HepG2 (cell line): ENCODE data around the gene PROS1. TPM values are rescaled to one million over a fixed set of nuclear protein-coding genes. Genes with fewer than 3 reads are reported as not detected.

Experiments
- CEBPG ChIP-seq: IDR thresholded peaks from 2 replicates; pipeline ENCODE4 v1.6.1; 2016
- GFI1 ChIP-seq: sonication (generic); formaldehyde crosslinking; IDR thresholded peaks from 2 replicates; pipeline ENCODE4 v1.5.0; 2020; ENCODE audit warnings: missing genetic modification reagents, mild to moderate bottlenecking, borderline replicate concordance
- HMGA1 ChIP-seq: sonication (generic); formaldehyde crosslinking; conservative IDR thresholded peaks from 2 replicates; pipeline ENCODE4 v1.4.0; 2020; ENCODE audit warnings: missing genetic modification reagents
- JUNB ChIP-seq: sonication (generic); formaldehyde crosslinking; IDR thresholded peaks from 2 replicates; pipeline ENCODE4 v1.8.0; 2022; ENCODE audit warnings: missing genetic modification reagents, mild to moderate bottlenecking, borderline replicate concordance
- NFIC ChIP-seq: IDR thresholded peaks from 2 replicates; pipeline ENCODE4 v1.6.1; 2012; ENCODE audit warnings: mild to moderate bottlenecking, low read length, inconsistent platforms
- POGZ ChIP-seq: sonication (generic); formaldehyde crosslinking; IDR thresholded peaks from 2 replicates; pipeline ENCODE4 v1.4.0; 2020; ENCODE audit warnings: mild to moderate bottlenecking, missing genetic modification reagents
- SALL1 ChIP-seq: sonication (generic); formaldehyde crosslinking; IDR thresholded peaks from 2 replicates; pipeline ENCODE4 v1.8.0; 2022; ENCODE audit warnings: mild to moderate bottlenecking, missing genetic modification reagents
- TP53 ChIP-seq: sonication (generic); formaldehyde crosslinking; conservative IDR thresholded peaks from 2 replicates; pipeline ENCODE4 v1.4.0; 2020; ENCODE audit warnings: missing genetic modification reagents
- XRCC5 ChIP-seq: fragments of 200-400 bp; formaldehyde crosslinking; optimal IDR thresholded peaks from 2 replicates; pipeline ENCODE3; 2017; ENCODE audit warnings: mild to moderate bottlenecking, low read length
- ZBTB20 ChIP-seq: sonication (generic); formaldehyde crosslinking; IDR thresholded peaks from 2 replicates; pipeline ENCODE4 v1.8.1; 2023; ENCODE audit warnings: missing genetic modification reagents, low read depth, mild to moderate bottlenecking, borderline replicate concordance
- ZBTB21 ChIP-seq: sonication (generic); formaldehyde crosslinking; IDR thresholded peaks from 2 replicates; pipeline ENCODE4 v1.4.0; 2020; ENCODE audit warnings: missing genetic modification reagents
- ZBTB3 ChIP-seq: sonication (generic); formaldehyde crosslinking; IDR thresholded peaks from 2 replicates; pipeline ENCODE4 v1.4.0; 2020; ENCODE audit warnings: low read depth, mild to moderate bottlenecking, moderate library complexity, missing genetic modification reagents, borderline replicate concordance
- ZMYM2 ChIP-seq: sonication (generic); formaldehyde crosslinking; IDR thresholded peaks from 2 replicates; pipeline ENCODE4 v1.8.0; 2022; ENCODE audit warnings: mild to moderate bottlenecking, missing genetic modification reagents
- ZNF136 ChIP-seq: sonication (generic); formaldehyde crosslinking; IDR thresholded peaks from 2 replicates; pipeline ENCODE4 v1.8.1; 2022; ENCODE audit warnings: low read depth, mild to moderate bottlenecking, moderate library complexity, missing genetic modification reagents
- ZNF143 ChIP-seq: sonication (generic); formaldehyde crosslinking; IDR thresholded peaks from 2 replicates; pipeline ENCODE4 v1.4.0; 2020; ENCODE audit warnings: missing genetic modification reagents
- ZNF562 ChIP-seq: sonication (generic); formaldehyde crosslinking; IDR thresholded peaks from 2 replicates; pipeline ENCODE4 v1.8.0; 2022; ENCODE audit warnings: missing genetic modification reagents, borderline replicate concordance
- ZNF577 ChIP-seq: sonication (generic); formaldehyde crosslinking; IDR thresholded peaks from 2 replicates; pipeline ENCODE4 v1.4.0; 2020; ENCODE audit warnings: mild to moderate bottlenecking, low read depth, missing genetic modification reagents, borderline replicate concordance
- ZNF761 ChIP-seq: sonication (generic); formaldehyde crosslinking; conservative IDR thresholded peaks from 2 replicates; pipeline ENCODE4 v1.4.0; 2020; ENCODE audit warnings: mild to moderate bottlenecking, missing genetic modification reagents
- polyA plus RNA-seq, 8 experiments: library from polyadenylated mRNA; depleted of rRNA in 3 of 8; stranded (reverse) in 7 of 8; unstranded in 1 of 8; fragments of >200 nt; fragmentation: Illumina TruSeq in 4 of 8; extraction: Trizol in 4 of 8; gene quantifications; 2 replicates each; pipeline versions ENCODE4 v1.2.1 to v1.2.3, GENCODE V29; 2011 to 2016; ENCODE audit warnings: low read depth in 4 of 8, missing spikeins in 1 of 8, mixed read lengths in 1 of 8; ENCODE audit not compliant: insufficient read depth in 1 of 8
- total RNA-seq, 5 experiments: library from RNA; depleted of rRNA; stranded (reverse); fragments of >200 nt; fragmentation: Illumina TruSeq; extraction: Trizol; gene quantifications; 2 replicates each; pipeline ENCODE4 v1.2.3, GENCODE V29; 2016; ENCODE audit warnings: low read depth in 1 of 5
- TF ChIP-seq, protein P1 (sequence below): sonication (generic); formaldehyde crosslinking; IDR thresholded peaks from 2 replicates; pipeline ENCODE4 v1.4.0; 2020; ENCODE audit warnings: missing genetic modification reagents
- TF ChIP-seq, protein P2 (sequence below): sonication (generic); formaldehyde crosslinking; IDR thresholded peaks from 2 replicates; pipeline ENCODE4 v1.4.0; 2020; ENCODE audit warnings: missing genetic modification reagents
- TF ChIP-seq, protein P3 (sequence below): sonication (generic); formaldehyde crosslinking; IDR thresholded peaks from 2 replicates; pipeline ENCODE4 v1.4.0; 2020; ENCODE audit warnings: missing genetic modification reagents, borderline replicate concordance
- TF ChIP-seq, protein P4 (sequence below): sonication (generic); formaldehyde crosslinking; conservative IDR thresholded peaks from 2 replicates; pipeline ENCODE4 v1.4.0; 2020; ENCODE audit warnings: missing genetic modification reagents

The PROS1 gene
- total and polyA plus RNA-seq, 2 of the 13 experiments (the other 11 are each of a cell fraction or from before 2014, with no cell fraction given), result 63.8 to 76.8 TPM

DNA sequence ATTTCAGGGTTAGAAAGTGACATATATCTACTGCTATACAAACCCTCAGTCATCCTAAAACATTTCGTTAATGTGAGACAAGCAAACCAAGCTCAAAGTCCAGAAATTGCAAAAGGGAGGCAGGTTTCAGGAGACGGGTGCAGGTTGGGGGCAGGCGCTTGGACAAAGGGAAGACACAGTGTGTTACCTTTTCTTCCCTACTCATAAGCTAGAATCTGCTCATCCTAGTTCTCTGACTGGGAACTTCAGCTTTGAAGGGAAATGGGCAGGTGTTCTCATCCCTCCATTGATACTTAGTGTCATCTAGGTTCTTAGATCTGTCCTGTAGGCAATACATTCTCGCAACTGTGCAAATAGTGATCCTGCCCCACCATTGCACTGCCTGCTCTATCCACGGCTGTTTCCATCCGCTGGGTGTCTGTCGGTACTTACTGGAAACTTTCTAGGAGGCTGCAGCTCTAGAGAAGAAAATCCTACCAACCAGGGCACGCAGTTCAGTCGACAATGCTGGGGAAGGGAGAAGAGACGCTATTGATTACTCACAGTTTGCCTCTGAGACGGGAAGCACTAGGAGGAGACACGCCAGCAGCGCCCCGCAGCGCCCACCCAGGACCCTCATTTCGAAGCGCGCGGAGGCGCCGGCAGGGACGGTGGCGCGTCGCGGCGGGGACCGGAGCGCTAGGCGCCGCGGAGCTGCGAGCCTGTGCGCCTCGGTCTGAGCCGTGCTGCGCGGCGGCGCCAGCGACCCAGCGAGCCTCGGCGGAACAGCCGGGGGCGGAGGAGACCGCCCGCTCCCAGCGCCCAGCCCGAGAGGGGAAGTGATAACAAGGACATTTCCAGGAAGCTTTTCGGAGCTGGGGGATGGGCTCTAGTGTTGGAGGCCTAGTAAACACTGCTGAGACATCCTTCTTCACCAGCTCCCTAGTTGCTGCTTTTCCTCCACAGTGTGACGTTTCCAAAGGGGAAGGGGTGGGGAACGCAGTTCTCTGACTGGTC, at the start of gene PROS1 (continued):
- TF ChIP-seq, protein P1, sequence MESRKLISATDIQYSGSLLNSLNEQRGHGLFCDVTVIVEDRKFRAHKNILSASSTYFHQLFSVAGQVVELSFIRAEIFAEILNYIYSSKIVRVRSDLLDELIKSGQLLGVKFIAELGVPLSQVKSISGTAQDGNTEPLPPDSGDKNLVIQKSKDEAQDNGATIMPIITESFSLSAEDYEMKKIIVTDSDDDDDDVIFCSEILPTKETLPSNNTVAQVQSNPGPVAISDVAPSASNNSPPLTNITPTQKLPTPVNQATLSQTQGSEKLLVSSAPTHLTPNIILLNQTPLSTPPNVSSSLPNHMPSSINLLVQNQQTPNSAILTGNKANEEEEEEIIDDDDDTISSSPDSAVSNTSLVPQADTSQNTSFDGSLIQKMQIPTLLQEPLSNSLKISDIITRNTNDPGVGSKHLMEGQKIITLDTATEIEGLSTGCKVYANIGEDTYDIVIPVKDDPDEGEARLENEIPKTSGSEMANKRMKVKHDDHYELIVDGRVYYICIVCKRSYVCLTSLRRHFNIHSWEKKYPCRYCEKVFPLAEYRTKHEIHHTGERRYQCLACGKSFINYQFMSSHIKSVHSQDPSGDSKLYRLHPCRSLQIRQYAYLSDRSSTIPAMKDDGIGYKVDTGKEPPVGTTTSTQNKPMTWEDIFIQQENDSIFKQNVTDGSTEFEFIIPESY (CRISPR knock-in tag), result no peak
- TF ChIP-seq, protein P2, sequence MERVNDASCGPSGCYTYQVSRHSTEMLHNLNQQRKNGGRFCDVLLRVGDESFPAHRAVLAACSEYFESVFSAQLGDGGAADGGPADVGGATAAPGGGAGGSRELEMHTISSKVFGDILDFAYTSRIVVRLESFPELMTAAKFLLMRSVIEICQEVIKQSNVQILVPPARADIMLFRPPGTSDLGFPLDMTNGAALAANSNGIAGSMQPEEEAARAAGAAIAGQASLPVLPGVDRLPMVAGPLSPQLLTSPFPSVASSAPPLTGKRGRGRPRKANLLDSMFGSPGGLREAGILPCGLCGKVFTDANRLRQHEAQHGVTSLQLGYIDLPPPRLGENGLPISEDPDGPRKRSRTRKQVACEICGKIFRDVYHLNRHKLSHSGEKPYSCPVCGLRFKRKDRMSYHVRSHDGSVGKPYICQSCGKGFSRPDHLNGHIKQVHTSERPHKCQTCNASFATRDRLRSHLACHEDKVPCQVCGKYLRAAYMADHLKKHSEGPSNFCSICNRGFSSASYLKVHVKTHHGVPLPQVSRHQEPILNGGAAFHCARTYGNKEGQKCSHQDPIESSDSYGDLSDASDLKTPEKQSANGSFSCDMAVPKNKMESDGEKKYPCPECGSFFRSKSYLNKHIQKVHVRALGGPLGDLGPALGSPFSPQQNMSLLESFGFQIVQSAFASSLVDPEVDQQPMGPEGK (CRISPR knock-in tag), result peak; percentile 63
- TF ChIP-seq ZNF761 (CRISPR knock-in tag), result no peak
- TF ChIP-seq XRCC5, result peak; percentile 36
- no peak for TF ChIP-seq JUNB (CRISPR knock-in tag)
- TF ChIP-seq CEBPG (CRISPR knock-in tag), result peak; percentile 66
- peak; percentile 66; the same call in 1 of the 2 replicates for TF ChIP-seq ZBTB20
- no peak for TF ChIP-seq TP53
- no peak; the same call in 1 of the 2 replicates for TF ChIP-seq GFI1 (CRISPR knock-in tag)
- TF ChIP-seq, protein P3, sequence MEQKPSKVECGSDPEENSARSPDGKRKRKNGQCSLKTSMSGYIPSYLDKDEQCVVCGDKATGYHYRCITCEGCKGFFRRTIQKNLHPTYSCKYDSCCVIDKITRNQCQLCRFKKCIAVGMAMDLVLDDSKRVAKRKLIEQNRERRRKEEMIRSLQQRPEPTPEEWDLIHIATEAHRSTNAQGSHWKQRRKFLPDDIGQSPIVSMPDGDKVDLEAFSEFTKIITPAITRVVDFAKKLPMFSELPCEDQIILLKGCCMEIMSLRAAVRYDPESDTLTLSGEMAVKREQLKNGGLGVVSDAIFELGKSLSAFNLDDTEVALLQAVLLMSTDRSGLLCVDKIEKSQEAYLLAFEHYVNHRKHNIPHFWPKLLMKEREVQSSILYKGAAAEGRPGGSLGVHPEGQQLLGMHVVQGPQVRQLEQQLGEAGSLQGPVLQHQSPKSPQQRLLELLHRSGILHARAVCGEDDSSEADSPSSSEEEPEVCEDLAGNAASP, result no peak; the same call in 1 of the 2 replicates
- no peak for TF ChIP-seq ZMYM2
- no peak; the same call in 1 of the 2 replicates for TF ChIP-seq POGZ (CRISPR knock-in tag)
- TF ChIP-seq ZBTB21 (CRISPR knock-in tag), result no peak
- TF ChIP-seq, protein P4, sequence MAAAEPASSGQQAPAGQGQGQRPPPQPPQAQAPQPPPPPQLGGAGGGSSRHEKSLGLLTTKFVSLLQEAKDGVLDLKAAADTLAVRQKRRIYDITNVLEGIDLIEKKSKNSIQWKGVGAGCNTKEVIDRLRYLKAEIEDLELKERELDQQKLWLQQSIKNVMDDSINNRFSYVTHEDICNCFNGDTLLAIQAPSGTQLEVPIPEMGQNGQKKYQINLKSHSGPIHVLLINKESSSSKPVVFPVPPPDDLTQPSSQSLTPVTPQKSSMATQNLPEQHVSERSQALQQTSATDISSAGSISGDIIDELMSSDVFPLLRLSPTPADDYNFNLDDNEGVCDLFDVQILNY (CRISPR knock-in tag), result no peak
- no peak for TF ChIP-seq ZNF136 (CRISPR knock-in tag)
- TF ChIP-seq SALL1 (CRISPR knock-in tag), result peak; percentile 86
- no peak for TF ChIP-seq NFIC
- TF ChIP-seq HMGA1 (CRISPR knock-in tag), result no peak
- TF ChIP-seq ZNF143, result no peak
- TF ChIP-seq ZBTB3 (CRISPR knock-in tag), result no peak
- TF ChIP-seq ZNF577 (CRISPR knock-in tag), result no peak
- TF ChIP-seq ZNF562, result no peak
